Nephron (organoid): ENCODE measurements around the gene GPSM1.
"Not testable (repeated sequence)": the region's sequence is repeated elsewhere in the genome, so short reads cannot be mapped to it uniquely, and the experiment has no call there.

Experiments
- H3K27ac Mint-ChIP-seq, 3 experiments: 2 replicates each; pipeline ENCODE4 v1.8.0; 2020; ENCODE audit warnings: mixed read lengths in 3 of 3, mild to moderate bottlenecking in 2 of 3, moderate library complexity in 1 of 3
- H3K27me3 Mint-ChIP-seq: 2 replicates; pipeline ENCODE4 v1.8.0; 2021; ENCODE audit warnings: low read depth, mild to moderate bottlenecking, moderate library complexity, mixed read lengths
- H3K36me3 Mint-ChIP-seq: 2 replicates; pipeline ENCODE4 v1.8.0; 2020; ENCODE audit warnings: low read depth, mixed read lengths
- H3K4me1 Mint-ChIP-seq: 2 replicates; pipeline ENCODE4 v1.8.0; 2020; ENCODE audit warnings: mixed read lengths
- H3K4me3 Mint-ChIP-seq, 3 experiments: 2 replicates each; pipeline ENCODE4 v1.8.0; 2020; ENCODE audit warnings: mild to moderate bottlenecking in 3 of 3, mixed read lengths in 3 of 3, moderate library complexity in 2 of 3
- H3K9me3 Mint-ChIP-seq: 2 replicates; pipeline ENCODE4 v1.8.0; 2020; ENCODE audit warnings: mixed read lengths
- CTCF ChIP-seq, 3 experiments: fragments of 200-600 bp; sonication (generic); IDR thresholded peaks; one replicate each; pipeline ENCODE4 v1.5.0; 2021; ENCODE audit warnings: antibody characterized with exemption in 3 of 3; ENCODE audit not compliant: unreplicated experiment in 3 of 3

Gene GPSM1

GRCh38 chr9:136316896-136317676, 10.3 kb upstream of the GPSM1 start:
- Mint-ChIP-seq H3K9me3 (peaks cover 23% of the 10 kb centered on the region), H3K4me1 (no peaks in the 10 kb centered on the region), H3K4me3 (no peak overlapping the region), H3K27ac (peak overlapping the region in 1 of 3 experiments; percentile 45), H3K27me3 (peaks cover 6% of the 10 kb centered on the region), H3K36me3 (peaks cover 5% of the 10 kb centered on the region)
- no peak for TF ChIP-seq CTCF (IDR thresholded peaks at IDR 0.05; ENCODE audit: unreplicated experiment in 3 of 3)

- Mint-ChIP-seq H3K27me3 (peaks cover 6% of the 10 kb centered on the region), H3K9me3 (peaks cover 23% of the 10 kb centered on the region), H3K4me1 (no peaks in the 10 kb centered on the region), H3K36me3 (peaks cover 5% of the 10 kb centered on the region), H3K27ac (no peak overlapping the region), H3K4me3 (no peak overlapping the region)
- no peak for TF ChIP-seq CTCF (IDR thresholded peaks at IDR 0.05; ENCODE audit: unreplicated experiment in 3 of 3)
These were observed 9.6 kb upstream of the GPSM1 start for GRCh38 chr9:136317695-136318094.

- TF ChIP-seq CTCF (IDR thresholded peaks at IDR 0.05; ENCODE audit: unreplicated experiment in 3 of 3): no peak
- H3K9me3 Mint-ChIP-seq: peaks cover 23% of the 10 kb centered on the region
- H3K27me3 Mint-ChIP-seq: peaks cover 7% of the 10 kb centered on the region
- no peak overlapping the region for H3K27ac Mint-ChIP-seq
- no peak overlapping the region for H3K4me3 Mint-ChIP-seq
- no peaks in the 10 kb centered on the region for H3K4me1 Mint-ChIP-seq
- H3K36me3 Mint-ChIP-seq: peaks cover 5% of the 10 kb centered on the region
These were observed 9.1 kb upstream of the GPSM1 start for GRCh38 chr9:136318111-136318775.

- H3K36me3 Mint-ChIP-seq: peaks cover 5% of the 10 kb centered on the region
- no peak for TF ChIP-seq CTCF (IDR thresholded peaks at IDR 0.05; ENCODE audit: unreplicated experiment in 3 of 3)
- peaks cover 4% of the 10 kb centered on the region for H3K4me1 Mint-ChIP-seq
- H3K27me3 Mint-ChIP-seq: peaks cover 9% of the 10 kb centered on the region
- H3K4me3 Mint-ChIP-seq: no peak overlapping the region
- H3K9me3 Mint-ChIP-seq: peaks cover 23% of the 10 kb centered on the region
- H3K27ac Mint-ChIP-seq: no peak overlapping the region
These were observed 8.5 kb upstream of the GPSM1 start for GRCh38 chr9:136318776-136319241.

- not testable (repeated sequence) for H3K36me3 Mint-ChIP-seq, H3K4me3 Mint-ChIP-seq, H3K4me1 Mint-ChIP-seq, H3K27ac Mint-ChIP-seq
- Mint-ChIP-seq H3K27me3 (peaks cover 12% of the 10 kb centered on the region), H3K9me3 (peaks cover 23% of the 10 kb centered on the region)
These were observed 8.1 kb upstream of the GPSM1 start for GRCh38 chr9:136319244-136319643.

- Mint-ChIP-seq H3K9me3 (peaks cover 17% of the 10 kb centered on the region), H3K27me3 (peaks cover 12% of the 10 kb centered on the region)
- H3K4me1 Mint-ChIP-seq, H3K36me3 Mint-ChIP-seq, H3K4me3 Mint-ChIP-seq, H3K27ac Mint-ChIP-seq: not testable (repeated sequence)
These were observed 7.4 kb upstream of the GPSM1 start for GRCh38 chr9:136319955-136320354.

GRCh38 chr9:136320972-136321371, 6.4 kb upstream of the GPSM1 start:
- H3K4me3 Mint-ChIP-seq, H3K27ac Mint-ChIP-seq, H3K36me3 Mint-ChIP-seq: not testable (repeated sequence)
- peaks cover 12% of the 10 kb centered on the region for H3K27me3 Mint-ChIP-seq
- H3K4me1 Mint-ChIP-seq: peaks cover 12% of the 10 kb centered on the region
- peaks cover 11% of the 10 kb centered on the region for H3K9me3 Mint-ChIP-seq
